Measurements from ENCODE around the gene ADRB1. TPM values are rescaled to one million over a fixed set of nuclear protein-coding genes. Genes with fewer than 3 reads are reported as not detected.
A peak's percentile ranks its signal among the peaks of the same experiment; 100 is the strongest.

The ADRB1 gene
- total RNA-seq, result 1 to 10 TPM in 1 of 2 donors, under 1 TPM in 1; 0.73 to 1.6 TPM
- long read RNA-seq, result 0 reads

- DNase-seq (peak; percentile 75 to 81), ATAC-seq (peak; percentile 79)
- intact Hi-C loops (cut with DNase I, micrococcal nuclease), result no loop called here
Observed at GRCh38 chr10:114043532-114044246, at the start of gene ADRB1. TSS of gene ADRB1 (plus strand) at chr10:114043866. CDS start at chr10:114044133, 267 bp downstream.

DNA sequence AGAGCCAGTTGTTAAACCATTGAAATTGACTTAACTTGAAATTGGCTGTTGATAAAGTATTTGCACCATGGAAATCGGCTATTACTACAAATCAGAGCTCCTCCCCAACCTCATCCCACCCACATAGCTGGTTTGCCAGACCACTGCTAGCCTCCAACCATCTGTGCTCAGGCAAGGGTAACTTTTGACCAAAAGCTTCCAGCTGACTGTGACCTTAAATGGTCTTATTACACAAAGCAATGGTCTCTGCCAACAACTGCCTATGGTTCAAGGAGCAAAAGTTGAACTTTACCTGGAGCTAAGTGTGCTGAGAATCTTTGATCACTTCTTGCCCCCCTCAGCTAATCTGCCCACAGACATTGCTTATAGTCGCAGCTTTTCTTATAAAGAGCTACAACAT, 48.5 kb upstream of the ADRB1 start:
- intact Hi-C loops (cut with DNase I, micrococcal nuclease), result no loop called here
- ATAC-seq (no peak), DNase-seq (no peak)

DNA sequence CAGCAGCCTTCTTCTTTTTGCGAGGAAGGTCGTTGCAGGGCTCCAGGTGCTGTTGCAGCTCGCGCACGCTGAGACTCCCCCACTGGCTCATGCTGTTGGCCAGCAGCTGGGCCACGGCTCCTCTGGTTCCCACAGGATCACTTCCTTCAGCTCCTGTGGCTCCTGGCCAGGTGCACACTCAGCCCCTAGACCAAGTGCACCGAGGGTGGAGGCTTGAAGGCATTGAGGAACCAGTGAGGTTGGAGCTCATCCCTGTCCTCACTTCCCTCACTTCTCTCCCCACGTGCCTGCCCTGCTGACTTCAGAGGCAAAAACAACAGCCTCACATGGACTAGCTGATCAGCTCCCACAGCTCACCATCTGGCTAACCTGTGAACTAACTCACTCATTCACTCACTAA, 46.2 kb upstream of the ADRB1 start:
- ATAC-seq (peak; percentile 85), DNase-seq (peak; percentile 68 to 74)
- intact Hi-C loops (cut with DNase I, micrococcal nuclease), result no loop called here

DNA sequence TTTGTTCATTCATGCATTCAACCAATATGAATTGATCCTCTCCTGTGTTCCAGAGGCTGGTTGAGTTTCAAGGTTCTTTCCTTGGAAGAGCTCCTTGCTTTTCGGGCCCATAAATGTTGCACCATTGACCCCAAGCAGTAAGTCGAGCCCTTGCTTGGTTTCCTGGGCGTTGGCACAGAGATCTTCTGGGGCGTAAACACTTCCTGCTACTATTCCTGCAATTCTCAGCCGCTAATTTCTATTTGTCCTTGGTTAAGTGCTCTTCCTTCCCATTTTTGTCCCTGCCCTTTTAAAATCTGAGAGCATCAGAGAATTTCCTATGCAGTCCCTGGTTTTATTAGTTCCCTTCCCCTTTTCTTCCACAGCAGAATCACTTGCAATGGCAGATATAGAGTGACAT, 44.1 kb upstream of the ADRB1 start:
- peak; percentile 85 for ATAC-seq
- intact Hi-C loops (cut with DNase I, micrococcal nuclease), result no loop called here
- peak; percentile 48 to 75 for DNase-seq

- intact Hi-C loops (cut with DNase I, micrococcal nuclease), result no loop called here
- ATAC-seq, result no peak
- no peak for DNase-seq
Observed at GRCh38 chr10:114000457-114001010, 43.1 kb upstream of the ADRB1 start.

DNA sequence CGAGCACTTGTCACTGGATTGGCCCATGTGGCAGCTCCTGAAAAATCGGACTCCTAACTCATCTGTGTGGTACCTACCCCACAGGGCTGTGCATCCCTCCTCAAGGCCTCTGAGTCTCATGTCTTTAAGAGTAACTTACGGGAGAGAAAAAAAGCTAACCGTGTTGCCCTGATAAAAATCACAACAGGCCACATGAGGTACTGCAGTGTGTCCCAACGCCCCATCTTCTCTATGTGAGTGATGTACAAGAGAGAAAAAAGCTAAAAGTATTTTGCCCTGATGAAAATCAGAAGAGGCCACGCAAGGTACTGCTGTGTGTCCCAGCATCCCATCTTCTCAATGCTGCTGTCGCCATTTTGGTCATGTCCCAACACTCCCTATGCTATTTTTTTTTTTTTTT, 41.2 kb upstream of the ADRB1 start:
- intact Hi-C loops (cut with DNase I, micrococcal nuclease), result no loop called here
- no peak for ATAC-seq

GRCh38 chr10:114003161-114003941, 40.3 kb upstream of the ADRB1 start:
- DNase-seq (no peak), ATAC-seq (no peak)
- intact Hi-C loops (cut with DNase I, micrococcal nuclease), result no loop called here

More for the DNA sequence above, 41.2 kb upstream of the ADRB1 start:
- no peak for DNase-seq

DNA sequence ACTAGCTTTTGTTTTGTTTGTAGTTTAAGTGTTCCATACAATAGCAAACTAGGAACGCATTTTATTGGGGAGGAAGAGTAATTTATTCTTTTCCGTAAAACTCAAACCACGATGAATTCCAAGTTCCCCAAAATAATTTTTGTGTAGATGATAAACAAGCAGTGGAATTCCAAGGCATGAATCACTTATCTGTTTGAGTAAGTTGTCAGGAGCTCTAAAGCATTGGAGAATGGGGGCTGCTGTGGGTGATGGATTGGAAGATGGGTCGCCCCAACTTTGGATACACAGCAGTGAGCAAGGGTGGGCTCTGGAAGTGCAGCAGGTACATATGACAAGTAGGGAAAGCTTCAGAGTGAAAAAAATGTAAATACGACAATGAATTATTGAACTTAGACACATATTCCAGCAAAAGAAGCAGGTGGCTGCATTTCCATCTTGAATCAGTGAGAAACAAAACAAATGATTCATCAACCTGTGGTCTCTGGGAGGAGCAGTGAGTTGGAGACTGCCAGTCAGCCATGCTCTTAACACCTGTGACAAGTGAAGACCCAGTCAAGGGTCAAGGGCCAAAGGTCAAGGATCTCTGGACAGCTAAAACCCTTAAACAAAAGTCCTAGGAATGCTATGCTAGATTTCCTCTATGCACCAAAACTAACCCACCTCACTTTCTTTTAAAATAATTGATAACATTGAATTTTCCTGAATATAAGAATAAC, 34.2 kb upstream of the ADRB1 start:
- intact Hi-C loops (cut with DNase I, micrococcal nuclease), result no loop called here
- ATAC-seq, result no peak
- no peak for DNase-seq

DNA sequence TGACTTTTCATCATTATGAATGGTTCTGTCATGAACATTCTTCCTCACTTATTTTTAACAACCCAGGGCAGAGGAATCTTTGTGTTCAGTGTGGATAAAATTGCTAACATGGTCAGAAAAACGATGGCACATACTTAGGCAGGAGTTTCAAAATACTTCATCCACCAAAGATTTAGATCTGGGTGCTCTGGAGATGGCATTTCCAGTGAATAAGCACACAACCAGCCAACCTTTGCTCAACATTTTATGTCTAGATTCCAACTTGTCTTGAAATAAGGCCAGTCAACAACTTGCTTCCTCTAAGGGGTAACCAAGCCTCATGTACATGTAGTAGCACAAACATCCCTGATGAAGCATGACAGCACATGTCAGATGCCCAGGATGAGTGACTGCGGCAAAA, 33.4 kb upstream of the ADRB1 start:
- ATAC-seq, result no peak
- no peak for DNase-seq
- intact Hi-C loops (cut with DNase I, micrococcal nuclease), result no loop called here

DNA sequence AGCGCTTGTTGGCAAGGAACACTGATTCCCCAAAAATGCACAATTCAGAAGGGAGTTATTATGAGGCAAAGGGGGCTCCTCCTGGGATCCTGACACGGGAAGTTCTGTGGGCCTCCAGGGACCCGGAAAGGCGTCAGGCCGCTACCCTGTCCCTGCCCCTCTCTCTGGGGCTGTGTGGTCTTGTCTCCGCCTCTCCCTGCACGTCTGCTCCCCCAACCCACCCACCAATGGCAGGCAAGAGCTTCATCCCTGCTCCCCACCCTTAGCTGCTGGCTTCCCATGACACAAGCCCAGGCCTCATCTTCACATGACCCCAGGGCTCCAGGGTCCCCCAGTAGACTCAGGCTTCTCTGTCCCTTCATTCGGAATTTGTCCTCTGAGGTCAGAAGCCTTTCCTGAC, 31.0 kb upstream of the ADRB1 start:
- no peak for DNase-seq
- intact Hi-C loops (cut with DNase I, micrococcal nuclease), result no loop called here
- no peak for ATAC-seq

GRCh38 chr10:114015708-114016107, 28.0 kb upstream of the ADRB1 start:
- intact Hi-C loops (cut with DNase I, micrococcal nuclease), result no loop called here
- ATAC-seq (no peak), DNase-seq (no peak)

DNA sequence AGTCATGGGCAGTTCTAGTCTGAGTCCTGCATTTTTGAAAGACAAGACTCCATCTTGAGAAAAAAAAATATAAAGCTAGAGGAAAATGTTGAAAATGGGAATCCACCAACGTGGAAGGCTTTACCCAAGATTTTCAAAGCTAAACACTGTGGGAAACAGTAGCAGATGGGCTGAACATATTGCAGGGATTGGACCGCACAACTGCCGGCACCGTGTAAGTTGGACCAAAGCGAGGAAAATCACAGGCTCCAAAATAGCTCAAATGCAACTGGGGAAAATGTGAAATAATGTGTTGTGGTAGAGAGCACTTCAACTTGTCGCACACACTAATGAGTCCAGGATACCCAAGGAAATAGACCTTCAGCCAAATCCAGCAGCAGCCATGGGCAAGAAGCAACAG, 26.4 kb upstream of the ADRB1 start:
- ATAC-seq (no peak), DNase-seq (no peak)
- intact Hi-C loops (cut with DNase I, micrococcal nuclease), result no loop called here

DNA sequence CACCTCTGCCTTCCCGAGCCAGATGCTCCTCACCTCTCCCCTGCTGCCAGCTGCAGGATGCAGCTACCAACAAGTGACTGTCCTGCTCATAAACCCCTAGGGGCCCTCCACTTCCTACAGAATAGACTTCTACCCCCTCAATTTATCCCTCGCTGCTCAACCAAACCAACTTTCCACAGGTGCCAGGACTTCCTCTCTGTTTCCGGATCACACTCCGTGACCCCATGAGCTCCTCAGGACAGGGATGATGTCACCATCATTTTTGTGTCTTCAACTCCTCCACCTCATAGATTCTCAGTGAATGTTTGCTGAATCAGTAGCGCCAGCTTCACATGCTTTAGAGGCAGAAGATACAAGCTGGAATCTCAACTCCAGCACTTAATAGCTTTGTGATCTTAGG, 25.8 kb upstream of the ADRB1 start:
- DNase-seq (no peak), ATAC-seq (no peak)
- intact Hi-C loops (cut with DNase I, micrococcal nuclease), result no loop called here

DNA sequence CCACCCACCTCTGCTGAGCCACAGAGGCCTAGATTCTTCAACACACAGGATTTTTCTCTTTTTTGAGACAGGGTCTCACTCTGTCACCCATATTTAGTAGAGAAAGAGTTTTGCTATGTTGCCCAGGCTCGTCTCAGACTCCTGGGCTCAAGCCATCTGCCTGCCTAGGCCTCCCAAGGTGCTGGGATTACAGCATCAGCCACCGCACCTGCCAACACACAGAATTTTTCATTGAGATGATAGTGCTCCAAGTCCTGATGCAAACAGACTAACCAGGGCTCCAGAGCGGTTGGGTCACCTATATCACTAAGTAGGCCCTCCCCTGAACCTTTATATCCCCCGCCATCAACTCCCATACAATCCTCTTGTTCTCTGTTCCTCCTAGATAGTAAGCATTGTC, 24.4 kb upstream of the ADRB1 start:
- DNase-seq (no peak), ATAC-seq (no peak)
- intact Hi-C loops (cut with DNase I, micrococcal nuclease), result no loop called here

GRCh38 chr10:114021154-114021553, 22.5 kb upstream of the ADRB1 start:
- ATAC-seq (no peak), DNase-seq (no peak)
- intact Hi-C loops (cut with DNase I, micrococcal nuclease), result no loop called here

- intact Hi-C loops (cut with DNase I, micrococcal nuclease), result no loop called here
- ATAC-seq (no peak), DNase-seq (no peak)
Observed at GRCh38 chr10:114021717-114022680, 21.7 kb upstream of the ADRB1 start.

- DNase-seq, result no peak
- intact Hi-C loops (cut with DNase I, micrococcal nuclease), result no loop called here
- no peak for ATAC-seq
Observed at GRCh38 chr10:114022766-114023597, 20.7 kb upstream of the ADRB1 start.

Data from left colon (tissue), 2 donors.